NCI-H1417 (cell line): ENCODE results near the gene LRRC8D.
"Not testable (repeated sequence)": the region's sequence is repeated elsewhere in the genome, so short reads cannot be mapped to it uniquely, and the experiment has no call there.

Experiments used
- DNase-seq, 3 experiments: peaks; one replicate each; lab custom pipeline; 2025; lab: John Stamatoyannopoulos, UW

Gene LRRC8D

DNA sequence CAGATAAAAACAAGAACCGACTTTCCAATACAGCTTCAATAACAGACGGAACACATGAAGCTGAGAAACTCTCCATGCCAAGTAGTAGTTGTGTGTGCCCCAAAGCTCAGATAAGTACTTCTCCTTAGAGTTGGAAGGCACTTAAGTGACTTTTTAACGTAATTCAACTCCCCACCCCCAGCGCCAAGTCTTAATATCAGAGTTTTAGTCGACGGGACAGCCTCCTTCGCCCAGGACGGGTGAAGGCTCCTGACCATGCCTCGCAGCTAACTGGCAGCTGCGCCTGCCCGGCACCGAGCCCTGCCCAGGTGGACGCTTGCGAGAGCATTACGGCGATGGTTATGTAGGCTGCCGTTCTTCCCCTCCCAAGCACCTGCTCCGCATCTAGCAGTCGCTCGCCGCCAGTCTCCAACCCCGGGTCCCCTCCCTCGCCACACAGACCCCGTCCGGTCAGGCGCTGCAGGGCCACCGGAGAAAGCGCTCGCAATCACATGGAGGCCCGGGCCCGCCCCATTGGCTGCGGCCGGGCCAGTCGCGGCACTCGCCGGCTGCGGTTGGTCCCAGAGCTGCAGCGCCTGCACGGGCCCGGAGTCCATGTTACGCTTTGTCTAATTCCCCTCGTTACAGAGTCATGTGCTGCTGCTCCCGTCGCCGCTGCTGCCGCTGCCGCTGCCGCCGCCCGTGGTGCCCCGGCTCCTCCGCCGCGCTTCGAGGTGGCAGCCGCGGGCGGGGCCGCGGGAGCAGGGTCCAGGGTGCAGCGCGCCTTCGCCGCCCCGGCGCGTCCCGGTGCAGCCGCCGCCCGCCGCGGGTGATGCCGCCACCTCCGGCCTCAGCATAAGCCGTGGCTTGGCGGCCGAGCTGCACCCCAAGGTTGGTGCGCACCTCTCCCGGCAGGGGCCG, at the start of gene LRRC8D:
TSS of gene LRRC8D (plus strand) at position 611 of the 900 bp plus-strand sequence. CDS start 112,037 bp downstream, outside the sequence.
- peak; percentile 90 to 94 (median 91) for DNase-seq

DNA sequence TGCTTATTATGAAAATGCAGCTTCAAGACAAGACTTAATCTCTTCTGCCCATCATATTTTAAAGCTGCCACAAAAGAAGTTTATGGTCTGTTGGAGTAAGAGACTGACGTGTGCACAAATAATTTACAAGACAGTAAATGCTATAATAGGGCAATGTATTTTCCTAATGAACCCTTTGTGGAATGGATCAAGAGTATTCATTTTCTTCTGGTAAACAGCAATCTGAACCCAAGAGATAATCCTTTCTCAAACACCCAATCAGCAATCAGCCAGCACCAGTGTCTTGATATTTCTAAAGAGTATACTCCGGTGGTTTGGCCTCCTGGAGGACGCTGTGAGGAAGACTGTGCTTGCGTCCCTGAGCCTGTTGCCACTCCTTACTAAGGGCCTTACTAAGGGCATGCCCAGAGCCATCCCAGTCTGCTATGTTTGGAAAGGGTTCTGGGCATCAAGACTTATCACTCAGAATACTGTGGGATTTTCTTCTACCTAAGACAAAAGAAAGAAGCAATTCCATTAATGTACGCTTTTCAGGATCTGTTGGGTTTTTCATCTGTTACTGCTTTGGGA, 48.8 kb upstream of the LRRC8D start:
- DNase-seq, result no peak

DNA sequence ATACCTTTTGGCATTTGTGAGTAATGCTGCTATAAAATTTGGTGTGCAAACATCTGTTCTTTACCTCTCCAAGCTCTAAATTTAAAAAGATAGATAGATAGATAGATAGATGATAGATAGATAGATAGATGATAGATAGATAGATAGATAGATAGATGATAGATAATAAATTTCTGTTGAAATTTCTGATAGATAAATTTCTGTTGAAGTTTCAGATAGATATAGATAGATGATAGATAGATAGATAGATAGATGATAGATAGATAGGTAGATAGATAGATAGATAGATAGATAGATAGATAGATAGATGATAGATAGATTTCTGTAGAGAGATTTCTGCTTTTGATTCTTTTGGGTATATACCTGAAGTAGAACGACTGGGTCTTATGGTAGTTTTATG, 44.7 kb upstream of the LRRC8D start:
- DNase-seq, result not testable (repeated sequence)

DNA sequence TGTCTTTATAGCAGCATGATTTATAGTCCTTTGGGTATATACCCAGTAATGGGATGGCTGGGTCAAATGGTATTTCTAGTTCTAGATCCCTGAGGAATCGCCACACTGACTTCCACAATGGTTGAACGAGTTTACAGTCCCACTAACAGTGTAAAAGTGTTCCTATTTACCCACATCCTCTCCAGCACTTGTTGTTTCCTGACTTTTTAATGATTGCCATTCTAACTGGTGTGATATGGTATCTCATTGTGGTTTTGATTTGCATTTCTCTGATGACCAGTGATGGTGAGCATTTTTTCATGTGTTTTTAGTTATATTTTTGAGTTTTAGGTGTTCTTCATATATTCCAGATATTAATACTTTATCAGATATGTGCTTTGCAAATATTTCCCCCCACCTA, 43.6 kb upstream of the LRRC8D start:
- DNase-seq, result not testable (repeated sequence)

DNA sequence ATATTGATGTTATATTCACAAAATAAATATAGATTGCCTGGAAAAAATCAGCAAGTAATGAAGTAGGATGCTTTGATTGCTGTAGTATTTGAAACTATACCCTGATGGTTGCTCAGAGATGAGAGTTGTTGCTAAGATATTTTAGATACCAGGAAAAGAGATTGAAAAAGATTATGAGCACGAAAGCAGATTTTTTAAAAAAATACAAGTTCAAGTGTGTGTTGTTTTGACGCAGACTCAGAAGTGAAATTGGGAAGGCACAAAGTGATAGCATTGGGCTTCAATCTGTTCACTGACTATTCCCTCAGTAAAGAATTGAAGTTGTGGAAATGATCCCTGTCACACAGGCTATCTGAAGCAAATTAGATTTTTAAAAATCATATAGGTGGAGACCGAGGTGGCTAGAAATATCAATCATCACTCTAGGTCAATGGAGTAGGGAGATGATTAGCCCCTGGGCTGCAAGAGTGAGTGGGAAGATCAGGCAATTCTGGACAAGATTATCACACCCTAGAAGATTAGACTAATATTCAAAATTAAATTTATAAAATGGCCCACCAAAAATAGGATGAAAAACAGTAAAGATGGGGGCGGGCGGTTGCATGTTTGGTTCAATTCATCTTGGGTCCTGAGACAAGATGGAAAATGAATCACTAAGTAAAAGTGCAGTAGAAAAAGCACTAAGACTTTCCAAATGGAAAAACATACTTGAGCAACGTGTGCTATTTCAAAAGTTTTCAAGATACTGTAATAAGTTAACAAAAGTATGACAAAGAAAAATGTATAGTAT, 41.5 kb upstream of the LRRC8D start:
- DNase-seq, result no peak

DNA sequence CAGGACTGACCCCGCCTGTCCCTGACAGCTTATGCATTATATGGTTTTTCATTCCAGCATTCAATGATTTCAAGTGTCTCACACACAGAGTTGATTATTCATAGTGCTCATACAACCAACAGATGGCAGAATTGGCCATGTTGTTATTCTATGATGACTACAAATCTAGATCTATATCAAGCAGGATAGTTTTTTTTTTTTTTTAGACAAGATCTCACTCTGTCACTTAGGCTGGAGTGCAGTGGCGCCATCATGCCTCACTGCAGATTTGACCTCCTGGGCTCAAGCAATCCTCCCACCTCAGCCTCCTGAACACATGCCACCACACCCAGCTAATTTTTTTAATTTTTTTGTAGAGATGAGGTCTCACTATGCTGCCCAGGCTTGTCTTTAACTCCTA, 40.1 kb upstream of the LRRC8D start:
- peak in 2 of 3 experiments; percentile 40 to 54 for DNase-seq

DNA sequence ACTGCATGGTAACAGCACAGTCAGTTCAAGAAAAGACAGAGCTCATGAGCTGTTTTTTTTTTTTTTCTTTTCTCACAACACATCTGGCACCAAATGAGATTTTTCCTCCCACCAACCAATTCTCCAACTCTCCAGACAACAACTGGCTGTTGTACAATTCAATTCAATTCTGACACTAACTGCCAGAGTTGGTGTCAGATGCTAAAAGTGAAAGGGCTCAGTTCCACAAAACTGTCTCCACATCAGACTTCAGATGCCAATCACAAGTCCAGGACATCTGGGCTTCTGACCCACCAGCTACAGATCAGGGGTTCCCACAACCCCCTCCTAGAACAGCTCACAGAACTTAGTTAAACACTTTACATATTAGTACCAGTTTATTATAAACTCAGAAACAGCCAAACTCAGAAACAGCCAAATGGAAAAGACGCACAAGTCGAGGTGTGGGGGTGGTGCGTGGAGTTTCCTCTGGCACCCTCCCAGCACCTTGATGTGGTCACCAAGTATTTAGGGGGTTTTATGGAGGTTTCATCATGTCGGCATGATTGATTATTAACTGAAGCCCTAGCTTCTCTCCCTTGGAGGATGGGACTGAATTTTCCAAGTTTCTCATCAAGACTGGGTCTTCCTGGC, 39.2 kb upstream of the LRRC8D start:
- DNase-seq, result no peak

DNA sequence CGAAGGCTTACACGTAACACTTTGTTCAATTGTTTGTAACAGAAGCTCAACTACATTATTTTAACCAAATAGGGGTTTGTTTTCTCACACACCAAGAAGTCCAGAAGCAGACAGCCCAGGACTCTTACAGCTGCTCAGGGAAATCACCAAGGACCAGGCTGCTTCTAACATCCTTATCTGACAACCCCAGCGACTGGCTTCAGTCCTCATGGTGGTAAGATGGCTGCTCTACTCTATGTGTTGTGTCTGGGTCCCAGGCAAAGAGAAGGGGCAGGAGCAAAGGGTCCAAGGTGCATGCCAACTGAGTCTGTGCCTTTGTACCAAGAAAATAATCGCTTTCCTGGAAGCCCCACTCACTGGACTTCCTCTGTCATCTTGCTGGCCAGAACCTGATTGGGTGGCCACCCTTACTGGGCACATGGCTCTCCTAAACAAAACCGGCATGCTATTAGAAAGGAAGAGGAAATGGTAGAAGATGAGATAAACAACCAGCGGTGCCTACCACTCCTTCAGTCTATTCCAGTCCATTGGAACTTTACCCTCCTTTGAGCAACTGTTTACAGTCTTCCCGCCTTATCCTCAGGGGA, 34.1 kb upstream of the LRRC8D start:
- DNase-seq, result no peak

DNA sequence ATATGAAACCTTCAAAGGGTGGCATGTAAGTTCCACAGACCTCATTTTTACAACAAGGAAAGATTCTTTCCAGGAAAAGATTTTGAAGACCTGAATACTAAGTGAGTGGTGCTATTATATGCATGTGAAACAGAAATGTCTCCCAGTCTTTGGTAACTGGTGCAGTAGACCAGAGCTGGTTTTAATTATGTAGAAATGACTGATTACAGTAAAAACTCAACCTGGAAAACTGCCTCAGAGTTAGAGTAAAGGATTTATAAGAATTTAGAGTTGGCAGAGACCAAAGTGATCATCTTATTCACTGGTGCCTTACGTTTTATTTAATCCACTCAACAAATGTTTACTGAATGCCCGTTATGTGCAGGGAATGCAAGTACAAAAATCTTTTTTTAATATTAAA, 30.2 kb upstream of the LRRC8D start:
- no peak for DNase-seq

DNA sequence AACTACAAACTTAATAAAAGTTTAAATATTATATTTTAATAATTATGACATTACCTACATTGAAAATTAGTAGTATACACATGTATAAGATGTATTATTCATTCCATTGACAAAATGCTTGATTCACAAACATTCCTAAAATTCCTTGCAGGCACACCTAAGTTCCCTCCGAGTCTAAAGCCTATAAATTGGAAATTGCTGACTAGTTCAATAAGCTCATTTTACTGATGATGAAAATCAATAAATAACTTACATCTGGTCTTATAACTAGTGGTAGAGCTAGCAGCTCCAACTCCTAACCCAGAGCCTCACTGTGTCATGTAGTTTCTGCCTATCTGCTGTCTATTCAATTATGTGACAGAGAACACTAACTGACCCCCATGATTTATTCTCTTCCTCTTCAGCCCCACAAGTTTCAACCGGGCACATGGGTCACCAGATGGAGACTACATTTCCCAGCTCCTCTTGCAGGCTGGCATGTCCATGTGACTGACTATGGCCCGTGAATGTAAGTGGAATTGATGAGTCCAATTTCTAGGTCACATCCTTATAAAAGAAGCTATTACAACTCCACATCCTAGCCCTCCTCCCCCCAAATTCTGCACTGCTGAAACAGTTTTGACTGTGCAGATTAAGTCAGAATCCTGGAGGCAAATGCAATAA, 29.6 kb upstream of the LRRC8D start:
- no peak for DNase-seq

DNA sequence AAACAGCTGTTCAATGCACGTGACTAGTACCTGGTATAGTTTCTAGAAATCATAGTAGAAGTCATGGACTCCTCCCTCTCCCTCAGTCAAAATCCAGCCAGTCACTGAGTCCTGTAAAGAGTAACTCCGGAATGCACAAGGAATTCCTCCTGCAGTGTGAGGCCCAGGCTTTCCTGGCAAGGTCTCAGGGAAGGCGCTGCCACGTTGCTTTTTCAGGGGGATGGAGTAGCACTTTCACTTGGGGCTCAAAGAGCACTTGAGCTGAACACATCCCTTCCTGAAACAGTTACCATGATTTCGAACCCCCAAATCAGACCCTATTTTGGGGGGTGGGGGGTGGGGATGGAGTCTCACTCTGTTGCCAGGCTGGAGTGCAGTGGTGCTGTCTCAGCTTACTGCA, 26.4 kb upstream of the LRRC8D start:
- no peak for DNase-seq

DNA sequence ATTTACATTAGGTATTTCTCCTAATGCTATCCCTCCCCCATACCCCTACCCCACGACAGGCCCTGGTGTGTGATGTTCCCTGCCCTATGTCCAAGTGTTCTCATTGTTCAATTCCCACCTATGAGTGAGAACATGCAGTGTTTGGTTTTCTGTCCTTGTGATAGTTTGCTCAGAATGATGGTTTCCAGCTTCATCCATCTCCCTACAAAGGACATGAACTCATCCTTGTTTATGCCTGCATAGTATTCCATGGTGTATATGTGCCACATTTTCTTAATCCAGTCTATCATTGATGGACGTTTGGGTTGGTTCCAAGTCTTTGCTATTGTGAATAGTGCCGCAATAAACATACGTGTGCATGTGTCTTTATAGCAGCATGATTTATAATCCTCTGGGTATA, 25.3 kb upstream of the LRRC8D start:
- not testable (repeated sequence) for DNase-seq

DNA sequence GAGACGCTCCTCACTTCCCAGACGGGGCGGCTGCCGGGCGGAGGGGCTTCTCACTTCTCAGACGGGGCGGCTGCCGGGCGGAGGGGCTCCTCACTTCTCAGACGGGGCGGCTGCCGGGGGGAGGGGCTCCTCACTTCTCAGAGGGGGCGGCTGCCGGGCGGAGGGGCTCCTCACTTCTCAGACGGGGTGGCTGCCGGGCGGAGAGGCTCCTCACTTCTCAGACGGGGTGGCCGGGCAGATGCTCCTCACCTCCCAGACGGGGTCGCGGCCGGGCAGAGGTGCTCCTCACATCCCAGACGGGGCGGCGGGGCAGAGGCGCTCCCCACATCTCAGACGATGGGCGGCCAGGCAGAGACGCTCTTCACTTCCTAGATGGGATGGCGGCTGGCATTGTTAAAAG, 23.0 kb upstream of the LRRC8D start:
- not testable (repeated sequence) for DNase-seq

DNA sequence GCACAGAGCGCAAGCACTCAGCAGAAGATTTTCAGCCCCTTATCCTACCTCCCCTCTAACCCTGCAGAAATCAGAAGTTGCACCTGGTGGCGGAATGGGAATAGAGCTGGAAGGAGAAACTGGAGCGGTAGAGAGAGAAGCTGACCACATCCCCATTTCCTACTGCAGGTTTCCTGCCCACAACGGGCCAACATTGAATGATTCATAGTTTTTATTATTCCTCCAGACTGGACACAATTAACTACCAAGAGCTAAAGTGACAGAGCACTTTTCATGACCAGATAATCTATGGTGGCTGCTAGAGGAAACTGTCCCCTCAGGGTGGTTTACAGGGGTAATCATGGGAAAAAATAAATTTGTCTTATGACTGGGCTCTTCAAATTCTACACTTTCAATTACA, 21.3 kb upstream of the LRRC8D start:
- no peak for DNase-seq

DNA sequence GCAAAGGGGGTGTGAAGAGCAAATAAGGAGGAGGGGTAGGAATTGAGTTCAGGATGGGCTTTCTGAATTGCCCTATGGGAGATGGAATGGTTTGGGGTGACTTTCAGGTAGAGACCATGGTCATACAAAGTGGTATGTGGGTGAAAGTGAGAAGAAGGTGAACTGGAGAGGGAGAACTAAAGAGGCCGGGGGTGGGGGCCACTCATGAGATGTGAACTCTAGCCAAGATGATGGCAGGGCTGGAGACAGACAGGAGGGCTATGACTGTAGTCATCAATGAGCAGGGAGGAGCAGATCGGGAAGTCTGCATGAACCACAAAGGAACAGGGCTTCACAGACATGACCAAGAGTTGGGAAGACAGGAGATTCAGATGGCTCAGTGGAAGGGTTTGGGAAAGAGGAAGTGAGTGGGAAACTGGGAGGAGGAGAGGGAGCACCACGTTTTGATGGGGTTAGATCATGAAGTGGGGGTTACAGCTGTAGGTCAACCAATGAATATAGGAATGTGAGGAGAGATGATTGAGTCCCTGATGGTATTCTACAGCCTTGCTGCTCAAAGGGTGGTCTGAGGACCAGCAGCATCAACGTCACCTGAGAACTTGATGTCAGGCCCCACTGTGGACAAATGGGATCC, 20.7 kb upstream of the LRRC8D start:
- DNase-seq, result no peak

DNA sequence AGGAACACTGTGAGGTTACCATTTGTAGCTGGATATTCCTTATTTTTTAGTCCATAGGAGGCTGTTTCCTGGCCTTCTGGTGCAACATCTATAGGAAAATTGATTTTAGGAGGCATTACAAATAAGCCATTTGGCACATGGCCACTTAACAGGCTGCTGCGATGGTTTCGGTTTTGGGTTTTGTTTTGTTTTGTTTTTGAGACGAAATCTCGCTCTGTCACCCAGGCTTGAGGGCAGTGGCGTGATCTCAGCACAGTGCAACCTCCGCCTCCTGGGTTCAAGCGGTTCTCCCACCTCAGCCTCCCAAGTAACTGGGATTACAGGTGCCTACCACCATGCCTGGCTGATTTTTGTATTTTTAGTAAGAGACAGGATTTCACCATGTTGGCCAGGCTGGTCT, 20.1 kb upstream of the LRRC8D start:
- DNase-seq, result no peak

DNA sequence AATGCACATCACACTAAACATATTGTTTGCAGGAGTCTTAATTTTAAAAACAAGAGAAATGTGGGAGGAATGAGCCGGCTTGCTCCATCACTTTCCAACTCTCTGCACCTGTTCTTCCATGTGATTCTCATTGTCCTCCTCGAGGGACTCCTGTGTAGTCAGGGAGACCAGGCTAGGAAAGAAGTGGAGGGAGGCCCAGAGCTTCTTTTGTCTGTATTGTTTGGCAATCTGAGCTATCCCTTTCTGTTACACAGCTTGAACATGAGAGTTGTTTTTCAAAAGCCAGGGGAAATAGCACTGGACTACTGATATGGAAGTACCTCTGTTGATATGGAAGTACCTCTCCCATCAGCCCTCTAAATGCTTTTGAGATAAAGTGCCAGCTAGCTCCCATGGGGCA, 18.8 kb upstream of the LRRC8D start:
- peak; percentile 35 to 85 (median 72) for DNase-seq

DNA sequence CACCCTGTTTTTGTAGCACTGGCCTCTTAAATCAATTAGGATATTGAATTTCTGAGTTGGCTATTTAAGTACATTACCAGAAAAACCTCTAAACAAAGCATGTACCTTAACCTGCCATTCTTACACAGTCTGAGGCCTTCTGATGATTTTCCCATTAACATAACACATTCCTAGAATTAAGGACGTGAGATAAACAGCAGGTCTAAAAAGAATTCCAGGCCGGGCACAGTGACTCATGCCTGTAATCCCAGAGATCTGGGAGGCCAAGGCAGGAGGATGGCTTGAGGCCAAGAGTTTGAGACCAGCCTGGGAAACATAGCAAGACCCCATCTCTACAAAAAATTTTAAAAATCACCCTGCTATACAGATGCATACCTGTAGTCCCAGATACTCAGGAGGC, 18.0 kb upstream of the LRRC8D start:
- no peak for DNase-seq

DNA sequence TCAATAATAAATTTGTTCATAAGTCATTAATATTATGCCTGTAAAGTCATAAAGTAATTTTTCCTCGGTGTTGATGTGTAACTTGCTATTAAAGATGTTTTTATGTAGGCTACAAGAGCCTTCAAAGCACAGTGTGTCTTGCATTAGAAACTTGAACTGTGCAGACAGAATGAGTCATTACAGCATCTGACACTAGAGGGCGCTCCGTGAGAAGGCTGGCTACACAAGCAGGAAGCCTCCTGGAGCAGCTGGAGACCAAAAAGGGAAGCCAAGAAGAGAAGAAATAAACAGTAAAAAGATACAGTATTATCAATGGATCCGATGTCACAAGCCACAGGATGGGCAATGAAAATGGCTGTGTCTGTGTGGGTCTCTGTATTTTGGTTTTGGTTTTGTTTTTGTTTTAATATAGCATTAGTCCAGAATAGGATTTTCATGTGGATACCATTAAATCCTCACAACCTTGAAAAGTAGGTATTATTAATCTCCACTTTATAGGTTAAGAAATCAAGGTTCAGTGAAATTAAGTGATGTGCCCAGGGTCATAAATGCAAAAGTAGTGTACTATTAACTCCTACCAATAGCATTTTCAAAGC, 16.1 kb upstream of the LRRC8D start:
- DNase-seq, result peak; percentile 66 to 89 (median 88)

DNA sequence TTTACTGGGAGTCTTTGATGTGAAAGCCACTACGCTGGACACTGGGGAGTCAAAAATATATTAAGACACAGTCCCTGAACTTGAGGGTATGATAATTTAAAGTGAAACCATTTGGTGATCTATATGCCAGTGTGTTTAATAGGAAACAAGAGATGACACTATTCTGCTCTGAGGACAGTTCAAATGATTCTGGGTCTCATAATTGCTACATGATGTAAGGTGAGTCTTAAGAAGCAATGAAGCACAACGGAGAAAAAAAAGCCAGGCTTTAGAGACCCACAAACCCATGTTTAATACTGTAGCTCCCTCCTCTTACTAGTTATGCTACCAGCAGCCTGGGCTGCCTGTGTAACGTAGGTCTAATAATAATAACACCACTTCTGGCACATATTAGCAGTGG, 14.2 kb upstream of the LRRC8D start:
- no peak for DNase-seq
